Endothelial cell of umbilical vein (primary cell): Measurements from ENCODE around the gene LKAAEAR1. TPM values are rescaled to one million over a fixed set of nuclear protein-coding genes. Genes with fewer than 3 reads are reported as not detected.

ENCODE experiments used
- BruUV-seq: library from RNA; stranded (reverse); fragments of 400-500 nt; replicated peaks from 2 replicates; lab custom pipeline; 2021; lab: Mats Ljungman, UMichigan
- CTCF ChIA-PET: fragments of 300-600, 350-600 bp; sonication (Branson Sonifier 250); formaldehyde crosslinking; loops from one replicate; lab custom pipeline; 2021; ENCODE audit warnings: antibody characterized with exemption, inconsistent platforms; lab: Charles Lee
- POLR2A ChIA-PET: fragments of 300-600, 350-600 bp; sonication (Branson Sonifier 250); formaldehyde crosslinking; loops from one replicate; lab custom pipeline; 2021; ENCODE audit warnings: antibody characterized with exemption, inconsistent platforms; lab: Charles Lee
- DNase-seq: peaks from one replicate; pipeline ENCODE4 v3.0.0-alpha.2; 2011; ENCODE audit warnings: low read depth, low spot score
- FAIRE-seq: peaks from 2 replicates; lab custom pipeline; 2011; peaks lifted over from hg19 to GRCh38; lab: Jason Lieb, UNC
- H2AFZ ChIP-seq: 2 replicates; pipeline ENCODE4 v1.6.0; 2012; ENCODE audit warnings: low read depth, low read length, control low read depth, inconsistent platforms
- H3K27ac ChIP-seq: 2 replicates; pipeline ENCODE4 v1.5.1; 2011; ENCODE audit warnings: low read depth, mild to moderate bottlenecking, control low read depth, low read length, moderate library complexity; ENCODE audit not compliant: insufficient read depth
- H3K27me3 ChIP-seq, 2 experiments: 2 replicates each; pipeline versions ENCODE4 v1.6.0 to v1.6.1; 2011; ENCODE audit warnings: low read length in 2 of 2, mixed read lengths in 1 of 2; ENCODE audit not compliant: control insufficient read depth in 2 of 2, insufficient read depth in 2 of 2
- H3K36me3 ChIP-seq, 2 experiments: 2 replicates in 1 of 2; 3 replicates in 1 of 2; pipeline ENCODE4 v1.5.1; 2011; ENCODE audit warnings: low read length in 2 of 2, mild to moderate bottlenecking in 1 of 2, moderate library complexity in 1 of 2; ENCODE audit not compliant: control insufficient read depth in 2 of 2, insufficient read depth in 2 of 2; ENCODE audit errors: extremely low read depth in 1 of 2
- H3K4me1 ChIP-seq: 3 replicates; pipeline ENCODE4 v1.5.1; 2011; ENCODE audit warnings: mild to moderate bottlenecking, low read length; ENCODE audit not compliant: control insufficient read depth, insufficient read depth; ENCODE audit errors: extremely low read depth
- H3K4me2 ChIP-seq: 2 replicates; pipeline ENCODE4 v1.6.1; 2011; ENCODE audit warnings: low read length, control low read depth, mixed read lengths; ENCODE audit not compliant: insufficient read depth
- H3K4me3 ChIP-seq, 3 experiments: fragments of 200-600 bp in 1 of 3; sonication (generic), shearing (Covaris generic) in 1 of 3; replicated peaks in 1 of 3; 2 replicates each; pipeline ENCODE4 v1.5.1; 2011 to 2016; ENCODE audit warnings: control low read depth in 3 of 3, low read length in 3 of 3, mild to moderate bottlenecking in 2 of 3, inconsistent platforms in 1 of 3, low read depth in 1 of 3, moderate library complexity in 1 of 3; ENCODE audit not compliant: insufficient read depth in 1 of 3
- H3K79me2 ChIP-seq: 2 replicates; pipeline ENCODE4 v1.6.0; 2012; ENCODE audit warnings: low read length, inconsistent platforms; ENCODE audit not compliant: control insufficient read depth, insufficient read depth
- H3K9ac ChIP-seq: replicated peaks from 2 replicates; pipeline ENCODE3; 2011; ENCODE audit warnings: low read length, control low read depth; ENCODE audit not compliant: insufficient read depth; ENCODE audit errors: extremely low read depth
- H3K9me1 ChIP-seq: replicated peaks from 3 replicates; pipeline ENCODE4 v1.6.0; 2011; ENCODE audit warnings: mild to moderate bottlenecking, low read length; ENCODE audit not compliant: control insufficient read depth, insufficient read depth; ENCODE audit errors: extremely low read depth
- H3K9me3 ChIP-seq: replicated peaks from 2 replicates; pipeline ENCODE4 v1.5.1; 2012; ENCODE audit warnings: low read length, inconsistent platforms; ENCODE audit not compliant: control insufficient read depth, insufficient read depth
- H4K20me1 ChIP-seq: replicated peaks from 2 replicates; pipeline ENCODE3; 2011; ENCODE audit warnings: mild to moderate bottlenecking, low read length; ENCODE audit not compliant: control insufficient read depth, insufficient read depth; ENCODE audit errors: extremely low read depth
- CTCF ChIP-seq, 2 donors: IDR thresholded peaks; 1 replicate in 1 of 2; 2 replicates in 1 of 2; pipeline ENCODE4 v1.5.1; 2011; ENCODE audit warnings: low read length in 2 of 2, mild to moderate bottlenecking in 2 of 2, moderate library complexity in 2 of 2, control low read depth in 1 of 2, inconsistent platforms in 1 of 2, low read depth in 1 of 2; ENCODE audit not compliant: insufficient read depth in 1 of 2; ENCODE audit errors: extremely low read depth in 1 of 2
- EZH2 ChIP-seq: IDR thresholded peaks from 2 replicates; pipeline ENCODE4 v1.6.1; 2012; ENCODE audit warnings: borderline replicate concordance, low read depth, mild to moderate bottlenecking, moderate library complexity, low read length, inconsistent platforms; ENCODE audit not compliant: severe bottlenecking
- FOS ChIP-seq: IDR thresholded peaks from 2 replicates; pipeline ENCODE4 v1.6.1; 2011; ENCODE audit warnings: mild to moderate bottlenecking, low read length, moderate library complexity, borderline replicate concordance; ENCODE audit not compliant: insufficient read depth
- GATA2 ChIP-seq: IDR thresholded peaks from 2 replicates; pipeline ENCODE4 v1.7.0; 2011; ENCODE audit warnings: low read depth, mild to moderate bottlenecking, moderate library complexity, mixed read lengths, low read length; ENCODE audit not compliant: insufficient read length, insufficient read depth
- JUN ChIP-seq: IDR thresholded peaks from 2 replicates; pipeline ENCODE4 v1.6.1; 2011; ENCODE audit warnings: borderline replicate concordance, low read depth; ENCODE audit not compliant: insufficient read length, insufficient read depth
- MAX ChIP-seq: IDR thresholded peaks from 2 replicates; pipeline ENCODE4 v1.6.1; 2011; ENCODE audit not compliant: insufficient read depth, insufficient read length
- MYC ChIP-seq: IDR thresholded peaks from one replicate; pipeline ENCODE4 v1.6.1; 2011; ENCODE audit warnings: mild to moderate bottlenecking, low read depth, low read length
- POLR2A ChIP-seq: IDR thresholded peaks from 2 replicates; pipeline ENCODE4 v1.6.1; 2012; ENCODE audit warnings: low read depth, mild to moderate bottlenecking, control low read depth, low read length
- POLR2AphosphoS5 ChIP-seq: IDR thresholded peaks from 2 replicates; pipeline ENCODE4 v1.6.1; 2012; ENCODE audit warnings: low read depth, mild to moderate bottlenecking, control low read depth, low read length, moderate library complexity; ENCODE audit not compliant: insufficient read depth
- dilution Hi-C: fragments of 300-500 bp; cut with MboI; formaldehyde crosslinking; loops from one replicate; pipeline ENCODE4 v1.15.0; 2019; ENCODE audit warnings: low sequenced_read_pairs; ENCODE audit not compliant: extremely low pct_ligation_motif_present
- intact Hi-C: fragments of 100-400 bp; cut with micrococcal nuclease; formaldehyde crosslinking; loops from one replicate; pipeline ENCODE4 v1.10.0; 2022
- polyA plus RNA-seq, 4 experiments: library from polyadenylated mRNA; depleted of rRNA in 3 of 4; stranded (reverse) in 3 of 4; unstranded in 1 of 4; fragments of >200 nt; gene quantifications; 2 replicates each; pipeline versions ENCODE4 v1.2.1 to v1.2.3, GENCODE V29; 2011 to 2012; ENCODE audit warnings: missing spikeins in 1 of 4
- total RNA-seq: library from RNA; stranded (reverse); gene quantifications from 2 replicates; pipeline ENCODE4 v1.2.3, GENCODE V29; 2021

The LKAAEAR1 gene
- total and polyA plus RNA-seq, 2 donors (not counting 3 experiments of a cell fraction or from before 2014, with no cell fraction given): 0.29 TPM; not detected in 1

- POLR2A ChIA-PET: no interaction called here
- CTCF ChIA-PET: no interaction called here
- dilution Hi-C loops: no loop called here
Observed at GRCh38 chr20:64103871-64104666, 19.9 kb upstream of the LKAAEAR1 start.

GRCh38 chr20:64102647-64103354, 18.6 kb upstream of the LKAAEAR1 start:
- POLR2A ChIA-PET: no interaction called here
- H3K9me3 ChIP-seq: no peaks in the 10 kb centered on the region
- no peak overlapping the region for H3K4me3 ChIP-seq
- no peak overlapping the region for H3K9ac ChIP-seq
- CTCF ChIA-PET: interaction anchor here (0.6 to 2.4 kb wide), 8 partner anchors 9 to 122 kb away, joined by 3 to 22 read pairs (median 7); partner anchors contain the start of gene LKAAEAR1
- no peaks in the 10 kb centered on the region for H4K20me1 ChIP-seq
- no peak overlapping the region for H3K4me2 ChIP-seq
- H3K36me3 ChIP-seq: no peaks in the 10 kb centered on the region
- no peak for TF ChIP-seq FOS
- TF ChIP-seq EZH2: no peak
- no peak for TF ChIP-seq POLR2A
- TF ChIP-seq MYC: no peak
- no peak for TF ChIP-seq MAX
- TF ChIP-seq POLR2AphosphoS5: no peak
- TF ChIP-seq GATA2: no peak
- no peak for TF ChIP-seq CTCF (IDR thresholded peaks at IDR 0.05; ENCODE audit: extremely low read depth in 1 of 2, insufficient read depth in 1 of 2, low read depth in 1 of 2, low read length in 2 of 2)
- TF ChIP-seq JUN: no peak
- no peaks in the 10 kb centered on the region for H3K79me2 ChIP-seq
- intact Hi-C loops (loop anchor here (1.0 kb wide), 2 partner anchors 18 to 20 kb away; no protein-coding TSS in a partner anchor), dilution Hi-C loops (no loop called here)
- DNase-seq (no peak), FAIRE-seq (no peak)
- no TSS peak for BruUV-seq
- H3K27ac ChIP-seq: no peak overlapping the region
- no peak overlapping the region for H2AFZ ChIP-seq
- no peaks in the 10 kb centered on the region for H3K4me1 ChIP-seq
- peaks cover 19 to 22% of the 10 kb centered on the region in 2 experiments for H3K27me3 ChIP-seq
- H3K9me1 ChIP-seq: no peaks in the 10 kb centered on the region

More at GRCh38 chr20:64103871-64104666, 19.9 kb upstream of the LKAAEAR1 start:
- Histone ChIP-seq H3K27me3 (peaks cover 19 to 22% of the 10 kb centered on the region in 2 experiments), H3K9me1 (no peaks in the 10 kb centered on the region), H3K79me2 (no peaks in the 10 kb centered on the region), H3K9me3 (no peaks in the 10 kb centered on the region), H3K4me2 (no peak overlapping the region), H2AFZ (no peak overlapping the region), H3K27ac (no peak overlapping the region), H4K20me1 (no peaks in the 10 kb centered on the region), H3K4me1 (no peaks in the 10 kb centered on the region), H3K9ac (no peak overlapping the region), H3K4me3 (no peak overlapping the region), H3K36me3 (no peaks in the 10 kb centered on the region)
- no peak for FAIRE-seq
- no TSS peak for BruUV-seq
- intact Hi-C loops: no loop called here
- DNase-seq: no peak
- TF ChIP-seq MYC (no peak), GATA2 (no peak), JUN (no peak), EZH2 (no peak), POLR2A (no peak), MAX (no peak)
